B cell (primary cell): ENCODE data around the gene CABLES2. TPM values are rescaled to one million over a fixed set of nuclear protein-coding genes. Genes with fewer than 3 reads are reported as not detected.

Source experiments
- ATAC-seq: fragments of 200-7000 bp; cut with Tn5 transposase; one replicate; pipeline ENCODE4 v1.10.0; 2021; ENCODE audit warnings: low read depth, mild to moderate bottlenecking, moderate number of reproducible peaks, moderate library complexity
- CTCF ChIA-PET: fragments of 350-600 bp; sonication (Branson Sonifier 250); formaldehyde crosslinking; loops from one replicate; lab custom pipeline; 2021; ENCODE audit warnings: antibody characterized with exemption, inconsistent platforms; lab: Charles Lee
- POLR2A ChIA-PET: fragments of 350-600 bp; sonication (Branson Sonifier 250); formaldehyde crosslinking; loops from one replicate; lab custom pipeline; 2021; ENCODE audit warnings: antibody characterized with exemption; lab: Charles Lee
- DNase-seq: peaks from one replicate; pipeline ENCODE4 v3.0.0; 2013
- H2AFZ ChIP-seq: 2 replicates; pipeline ENCODE4 v1.6.1; 2012; ENCODE audit warnings: mild to moderate bottlenecking, low read depth, low read length; ENCODE audit not compliant: insufficient read depth, poor library complexity, severe bottlenecking
- H3K27ac ChIP-seq, 2 donors: 1 replicate in 1 of 2; 2 replicates in 1 of 2; pipeline ENCODE4 v1.5.1; 2012 to 2013; ENCODE audit warnings: low read length in 2 of 2, mild to moderate bottlenecking in 2 of 2, moderate library complexity in 1 of 2
- H3K27me3 ChIP-seq, 4 experiments: fragments of 200-600 bp in 1 of 4; sonication (generic) in 1 of 4; replicated peaks in 1 of 4; 1 replicate in 2 of 4; 2 replicates in 2 of 4; pipeline versions ENCODE4 v1.6.1 to v1.7.0; 2013 to 2016; ENCODE audit warnings: low read length in 3 of 4, mild to moderate bottlenecking in 2 of 4, mixed read lengths in 1 of 4, moderate library complexity in 1 of 4; ENCODE audit not compliant: insufficient read depth in 4 of 4, control insufficient read depth in 3 of 4; ENCODE audit errors: control extremely low read depth in 1 of 4
- H3K36me3 ChIP-seq, 2 experiments: replicated peaks in 1 of 2; 1 replicate in 1 of 2; 2 replicates in 1 of 2; pipeline versions ENCODE4 v1.6.1 to v1.7.1; 2013; ENCODE audit warnings: low read length in 1 of 2; ENCODE audit not compliant: insufficient read depth in 2 of 2, control insufficient read depth in 1 of 2; ENCODE audit errors: control extremely low read depth in 1 of 2, extremely low read depth in 1 of 2
- H3K4me1 ChIP-seq, 2 donors: fragments of 200-600 bp in 1 of 2; sonication (generic) in 1 of 2; 1 replicate in 1 of 2; 2 replicates in 1 of 2; pipeline versions ENCODE4 v1.5.1 to v1.6.1; 2013 to 2017; ENCODE audit warnings: low read length in 2 of 2; ENCODE audit not compliant: control insufficient read depth in 2 of 2, insufficient read depth in 2 of 2
- H3K4me2 ChIP-seq: replicated peaks from 2 replicates; pipeline ENCODE3; 2012; ENCODE audit warnings: mild to moderate bottlenecking, low read depth, low read length; ENCODE audit not compliant: poor library complexity, severe bottlenecking
- H3K4me3 ChIP-seq, 5 experiments: fragments of 200-600 bp in 1 of 5; sonication (generic) in 1 of 5; 1 replicate in 3 of 5; 2 replicates in 2 of 5; pipeline versions ENCODE4 v1.5.1 to v1.7.0; 2011 to 2016; ENCODE audit warnings: low read length in 4 of 5, mild to moderate bottlenecking in 4 of 5, low read depth in 2 of 5, control low read depth in 1 of 5, moderate library complexity in 1 of 5; ENCODE audit not compliant: insufficient read depth in 1 of 5; ENCODE audit errors: control extremely low read depth in 1 of 5, extremely low read depth in 1 of 5
- H3K79me2 ChIP-seq: fragments of 200-600 bp; sonication (generic); one replicate; pipeline ENCODE4 v1.6.0; 2016; ENCODE audit warnings: low read length; ENCODE audit not compliant: control insufficient read depth, insufficient read depth
- H3K9ac ChIP-seq: fragments of 200-600 bp; sonication (generic); 2 replicates; pipeline ENCODE4 v1.6.1; 2017; ENCODE audit warnings: mild to moderate bottlenecking, low read length, moderate library complexity
- H3K9me3 ChIP-seq, 3 donors: one replicate each; pipeline versions ENCODE4 v1.6.1 to v1.7.1; 2013; ENCODE audit warnings: low read length in 2 of 3; ENCODE audit not compliant: control insufficient read depth in 2 of 3, insufficient read depth in 1 of 3; ENCODE audit errors: control extremely low read depth in 1 of 3
- H4K20me1 ChIP-seq: 2 replicates; pipeline ENCODE4 v1.6.0; 2012; ENCODE audit warnings: mild to moderate bottlenecking, low read length; ENCODE audit not compliant: insufficient read depth, control insufficient read depth, poor library complexity, severe bottlenecking
- H3K27ac Mint-ChIP-seq: one replicate; pipeline ENCODE4 v1.8.0; 2021; ENCODE audit warnings: mixed read lengths
- H3K27me3 Mint-ChIP-seq: one replicate; pipeline ENCODE4 v1.8.0; 2021; ENCODE audit warnings: mixed read lengths
- H3K4me1 Mint-ChIP-seq: one replicate; pipeline ENCODE4 v1.8.0; 2021; ENCODE audit warnings: mixed read lengths
- H3K4me3 Mint-ChIP-seq: one replicate; pipeline ENCODE4 v1.8.0; 2021; ENCODE audit warnings: mixed read lengths
- H3K9me3 Mint-ChIP-seq: one replicate; pipeline ENCODE4 v1.8.0; 2022; ENCODE audit warnings: mixed read lengths; ENCODE audit not compliant: insufficient read depth
- EZH2 ChIP-seq: IDR thresholded peaks from 2 replicates; pipeline ENCODE4 v1.6.1; 2012; ENCODE audit warnings: borderline replicate concordance, low read depth, mild to moderate bottlenecking, moderate library complexity, low read length; ENCODE audit not compliant: insufficient read depth, poor library complexity, severe bottlenecking
- WGBS: methylation state at CpG from one replicate; pipeline ENCODE4 v1.1.5; 2013; ENCODE audit warnings: missing lambda C conversion rate; ENCODE audit not compliant: insufficient coverage; 5-methylcytosine and 5-hydroxymethylcytosine counted together
- intact Hi-C: fragments of 100-400 bp; cut with micrococcal nuclease; formaldehyde crosslinking; loops from one replicate; pipeline ENCODE4 v1.10.0; 2022
- polyA minus RNA-seq: library from RNA; depleted of rRNA, polyadenylated mRNA; stranded (reverse); fragments of >200 nt; gene quantifications from 2 replicates; pipeline ENCODE4 v1.2.3, GENCODE V29; 2012
- polyA plus RNA-seq: library from polyadenylated mRNA; depleted of rRNA; stranded (reverse); fragments of >200 nt; gene quantifications from 2 replicates; pipeline ENCODE4 v1.2.3, GENCODE V29; 2012
- total RNA-seq, 2 donors: library from RNA; stranded (reverse); fragments of 120-200 nt in 1 of 2; gene quantifications; 1 replicate in 1 of 2; 2 replicates in 1 of 2; pipeline versions ENCODE4 v1.2.3 to v1.2.4, GENCODE V29; 2013 to 2022
- TF ChIP-seq, protein P1 (sequence below): fragments of 200-600 bp; IDR thresholded peaks from one replicate; pipeline ENCODE4 v1.8.0; 2022; ENCODE audit warnings: antibody characterized with exemption, mild to moderate bottlenecking

Gene CABLES2, protein sequence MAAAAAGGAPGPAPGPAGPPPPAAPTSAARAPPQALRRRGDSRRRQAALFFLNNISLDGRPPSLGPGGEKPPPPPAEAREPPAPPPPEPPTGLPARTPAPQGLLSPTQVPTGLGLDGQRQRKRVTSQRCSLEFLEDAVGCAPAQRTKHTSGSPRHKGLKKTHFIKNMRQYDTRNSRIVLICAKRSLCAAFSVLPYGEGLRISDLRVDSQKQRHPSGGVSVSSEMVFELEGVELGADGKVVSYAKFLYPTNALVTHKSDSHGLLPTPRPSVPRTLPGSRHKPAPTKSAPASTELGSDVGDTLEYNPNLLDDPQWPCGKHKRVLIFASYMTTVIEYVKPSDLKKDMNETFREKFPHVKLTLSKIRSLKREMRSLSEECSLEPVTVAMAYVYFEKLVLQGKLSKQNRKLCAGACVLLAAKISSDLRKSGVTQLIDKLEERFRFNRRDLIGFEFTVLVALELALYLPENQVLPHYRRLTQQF
- total RNA-seq (8.2 and 8.6 TPM in 2 replicates), polyA plus RNA-seq (4.8 and 6.1 TPM in 2 replicates), polyA minus RNA-seq (2.4 and 4.1 TPM in 2 replicates)
- 2.1 TPM for total RNA-seq (2013)

DNA sequence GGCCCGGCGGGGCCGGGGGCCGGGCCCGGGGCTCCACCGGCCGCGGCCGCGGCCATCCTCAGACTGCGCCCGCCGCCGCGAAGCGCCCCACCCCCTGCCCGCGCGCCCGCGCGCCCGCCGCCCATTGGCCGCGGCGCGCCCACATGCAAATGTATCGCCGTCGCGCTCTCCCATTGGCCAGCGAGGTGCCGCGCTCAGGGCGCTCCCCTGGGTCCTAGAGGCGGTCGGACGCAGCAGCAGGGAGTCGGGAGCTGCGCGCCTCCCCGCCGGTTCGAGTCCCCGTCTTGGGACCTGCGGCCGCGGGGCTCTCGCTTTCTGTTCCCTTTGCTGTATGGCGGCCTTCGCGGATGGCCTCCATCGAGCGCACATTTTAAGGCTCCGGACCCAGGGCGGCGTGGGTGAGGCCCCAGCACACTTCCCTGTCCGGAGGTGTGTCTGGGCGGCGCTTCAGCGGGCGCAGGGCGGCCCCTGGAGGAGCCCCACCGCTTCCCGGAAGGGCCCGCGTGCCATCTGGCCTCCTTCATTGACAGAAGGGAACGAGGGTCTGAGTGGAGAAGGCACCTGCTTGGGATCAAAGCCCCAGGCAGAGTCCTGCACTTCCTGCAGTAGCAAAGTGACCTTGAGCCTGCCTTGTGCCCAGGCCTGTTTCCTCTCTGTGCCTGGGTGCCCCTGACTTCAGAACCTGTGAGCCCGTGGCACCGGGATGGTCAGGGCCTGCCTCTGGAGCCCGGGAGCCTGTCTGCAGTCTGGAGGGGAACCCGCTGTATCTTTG is at the start of gene CABLES2:
Gene CABLES2 (minus strand): TSS at position 65 of the 772 bp plus-strand sequence. CDS start 9 bp downstream, at position 56.
- peaks cover 30% of the 10 kb centered on the region for H3K4me1 Mint-ChIP-seq
- intact Hi-C loops: loop anchor here (1.0 to 5.0 kb wide), 4 partner anchors 20 to 530 kb away; partner anchors contain the start of genes GID8, OSBPL2 and RPS21

More for the DNA sequence above, at the start of gene CABLES2:
- H3K27ac ChIP-seq: peak within 1 kb of the TSS; percentile 59 to 66
- no peaks in the 10 kb centered on the region for H3K9me3 ChIP-seq
- peak; percentile 95 for DNase-seq
- H4K20me1 ChIP-seq: peaks cover 9% of the 10 kb centered on the region
- ATAC-seq: peak; percentile 90
- H3K9me3 Mint-ChIP-seq: no peaks in the 10 kb centered on the region
- 5% methylated on average over 73 of the region's 73 CpGs for WGBS
- no peaks in the 10 kb centered on the region for H3K27me3 Mint-ChIP-seq
- H3K4me3 ChIP-seq: peak within 1 kb of the TSS; percentile 36 to 71 (median 67)
- TF ChIP-seq, protein P1, sequence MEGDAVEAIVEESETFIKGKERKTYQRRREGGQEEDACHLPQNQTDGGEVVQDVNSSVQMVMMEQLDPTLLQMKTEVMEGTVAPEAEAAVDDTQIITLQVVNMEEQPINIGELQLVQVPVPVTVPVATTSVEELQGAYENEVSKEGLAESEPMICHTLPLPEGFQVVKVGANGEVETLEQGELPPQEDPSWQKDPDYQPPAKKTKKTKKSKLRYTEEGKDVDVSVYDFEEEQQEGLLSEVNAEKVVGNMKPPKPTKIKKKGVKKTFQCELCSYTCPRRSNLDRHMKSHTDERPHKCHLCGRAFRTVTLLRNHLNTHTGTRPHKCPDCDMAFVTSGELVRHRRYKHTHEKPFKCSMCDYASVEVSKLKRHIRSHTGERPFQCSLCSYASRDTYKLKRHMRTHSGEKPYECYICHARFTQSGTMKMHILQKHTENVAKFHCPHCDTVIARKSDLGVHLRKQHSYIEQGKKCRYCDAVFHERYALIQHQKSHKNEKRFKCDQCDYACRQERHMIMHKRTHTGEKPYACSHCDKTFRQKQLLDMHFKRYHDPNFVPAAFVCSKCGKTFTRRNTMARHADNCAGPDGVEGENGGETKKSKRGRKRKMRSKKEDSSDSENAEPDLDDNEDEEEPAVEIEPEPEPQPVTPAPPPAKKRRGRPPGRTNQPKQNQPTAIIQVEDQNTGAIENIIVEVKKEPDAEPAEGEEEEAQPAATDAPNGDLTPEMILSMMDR: no peak
- TF ChIP-seq EZH2: no peak
- peak within 1 kb of the TSS; percentile 98 for H2AFZ ChIP-seq
- H3K36me3 ChIP-seq: no peaks in the 10 kb centered on the region
- H3K4me2 ChIP-seq: peak within 1 kb of the TSS; percentile 95
- ChIA-PET CTCF (no interaction called here), POLR2A (interaction anchor here (0.6 to 0.8 kb wide), 2 partner anchors 21 to 93 kb away, joined by 3 to 6 read pairs; partner anchors contain the start of gene RPS21)
- H3K27ac Mint-ChIP-seq: peak within 1 kb of the TSS; percentile 87
- peak within 1 kb of the TSS; percentile 90 for H3K4me3 Mint-ChIP-seq
- peaks cover 23% of the 10 kb centered on the region for H3K79me2 ChIP-seq
- no peaks in the 10 kb centered on the region for H3K27me3 ChIP-seq
- peaks cover 30 to 41% of the 10 kb centered on the region in 2 donors for H3K4me1 ChIP-seq
- peak within 1 kb of the TSS; percentile 78 for H3K9ac ChIP-seq
